B cell (primary cell): ENCODE measurements around the gene VPS33B. TPM values are rescaled to one million over a fixed set of nuclear protein-coding genes. Genes with fewer than 3 reads are reported as not detected.

ENCODE experiments used
- ATAC-seq: fragments of 200-7000 bp; cut with Tn5 transposase; one replicate; pipeline ENCODE4 v1.10.0; 2021; ENCODE audit warnings: low read depth, mild to moderate bottlenecking, moderate number of reproducible peaks, moderate library complexity
- CTCF ChIA-PET: fragments of 350-600 bp; sonication (Branson Sonifier 250); formaldehyde crosslinking; loops from one replicate; lab custom pipeline; 2021; ENCODE audit warnings: antibody characterized with exemption, inconsistent platforms; lab: Charles Lee
- POLR2A ChIA-PET: fragments of 350-600 bp; sonication (Branson Sonifier 250); formaldehyde crosslinking; loops from one replicate; lab custom pipeline; 2021; ENCODE audit warnings: antibody characterized with exemption; lab: Charles Lee
- DNase-seq: peaks from one replicate; pipeline ENCODE4 v3.0.0; 2013
- H2AFZ ChIP-seq: 2 replicates; pipeline ENCODE4 v1.6.1; 2012; ENCODE audit warnings: mild to moderate bottlenecking, low read depth, low read length; ENCODE audit not compliant: insufficient read depth, poor library complexity, severe bottlenecking
- H3K27ac ChIP-seq, 2 donors: 1 replicate in 1 of 2; 2 replicates in 1 of 2; pipeline ENCODE4 v1.5.1; 2012 to 2013; ENCODE audit warnings: low read length in 2 of 2, mild to moderate bottlenecking in 2 of 2, moderate library complexity in 1 of 2
- H3K27me3 ChIP-seq, 4 experiments: fragments of 200-600 bp in 1 of 4; sonication (generic) in 1 of 4; replicated peaks in 1 of 4; 1 replicate in 2 of 4; 2 replicates in 2 of 4; pipeline versions ENCODE4 v1.6.1 to v1.7.0; 2013 to 2016; ENCODE audit warnings: low read length in 3 of 4, mild to moderate bottlenecking in 2 of 4, mixed read lengths in 1 of 4, moderate library complexity in 1 of 4; ENCODE audit not compliant: insufficient read depth in 4 of 4, control insufficient read depth in 3 of 4; ENCODE audit errors: control extremely low read depth in 1 of 4
- H3K36me3 ChIP-seq, 2 experiments: replicated peaks in 1 of 2; 1 replicate in 1 of 2; 2 replicates in 1 of 2; pipeline versions ENCODE4 v1.6.1 to v1.7.1; 2013; ENCODE audit warnings: low read length in 1 of 2; ENCODE audit not compliant: insufficient read depth in 2 of 2, control insufficient read depth in 1 of 2; ENCODE audit errors: control extremely low read depth in 1 of 2, extremely low read depth in 1 of 2
- H3K4me1 ChIP-seq, 2 donors: fragments of 200-600 bp in 1 of 2; sonication (generic) in 1 of 2; 1 replicate in 1 of 2; 2 replicates in 1 of 2; pipeline versions ENCODE4 v1.5.1 to v1.6.1; 2013 to 2017; ENCODE audit warnings: low read length in 2 of 2; ENCODE audit not compliant: control insufficient read depth in 2 of 2, insufficient read depth in 2 of 2
- H3K4me2 ChIP-seq: replicated peaks from 2 replicates; pipeline ENCODE3; 2012; ENCODE audit warnings: mild to moderate bottlenecking, low read depth, low read length; ENCODE audit not compliant: poor library complexity, severe bottlenecking
- H3K4me3 ChIP-seq, 5 experiments: fragments of 200-600 bp in 1 of 5; sonication (generic) in 1 of 5; 1 replicate in 3 of 5; 2 replicates in 2 of 5; pipeline versions ENCODE4 v1.5.1 to v1.7.0; 2011 to 2016; ENCODE audit warnings: low read length in 4 of 5, mild to moderate bottlenecking in 4 of 5, low read depth in 2 of 5, control low read depth in 1 of 5, moderate library complexity in 1 of 5; ENCODE audit not compliant: insufficient read depth in 1 of 5; ENCODE audit errors: control extremely low read depth in 1 of 5, extremely low read depth in 1 of 5
- H3K79me2 ChIP-seq: fragments of 200-600 bp; sonication (generic); one replicate; pipeline ENCODE4 v1.6.0; 2016; ENCODE audit warnings: low read length; ENCODE audit not compliant: control insufficient read depth, insufficient read depth
- H3K9ac ChIP-seq: fragments of 200-600 bp; sonication (generic); 2 replicates; pipeline ENCODE4 v1.6.1; 2017; ENCODE audit warnings: mild to moderate bottlenecking, low read length, moderate library complexity
- H3K9me3 ChIP-seq, 3 donors: one replicate each; pipeline versions ENCODE4 v1.6.1 to v1.7.1; 2013; ENCODE audit warnings: low read length in 2 of 3; ENCODE audit not compliant: control insufficient read depth in 2 of 3, insufficient read depth in 1 of 3; ENCODE audit errors: control extremely low read depth in 1 of 3
- H4K20me1 ChIP-seq: 2 replicates; pipeline ENCODE4 v1.6.0; 2012; ENCODE audit warnings: mild to moderate bottlenecking, low read length; ENCODE audit not compliant: insufficient read depth, control insufficient read depth, poor library complexity, severe bottlenecking
- H3K27ac Mint-ChIP-seq: one replicate; pipeline ENCODE4 v1.8.0; 2021; ENCODE audit warnings: mixed read lengths
- H3K27me3 Mint-ChIP-seq: one replicate; pipeline ENCODE4 v1.8.0; 2021; ENCODE audit warnings: mixed read lengths
- H3K4me1 Mint-ChIP-seq: one replicate; pipeline ENCODE4 v1.8.0; 2021; ENCODE audit warnings: mixed read lengths
- H3K4me3 Mint-ChIP-seq: one replicate; pipeline ENCODE4 v1.8.0; 2021; ENCODE audit warnings: mixed read lengths
- H3K9me3 Mint-ChIP-seq: one replicate; pipeline ENCODE4 v1.8.0; 2022; ENCODE audit warnings: mixed read lengths; ENCODE audit not compliant: insufficient read depth
- EZH2 ChIP-seq: IDR thresholded peaks from 2 replicates; pipeline ENCODE4 v1.6.1; 2012; ENCODE audit warnings: borderline replicate concordance, low read depth, mild to moderate bottlenecking, moderate library complexity, low read length; ENCODE audit not compliant: insufficient read depth, poor library complexity, severe bottlenecking
- WGBS: methylation state at CpG from one replicate; pipeline ENCODE4 v1.1.5; 2013; ENCODE audit warnings: missing lambda C conversion rate; ENCODE audit not compliant: insufficient coverage; 5-methylcytosine and 5-hydroxymethylcytosine counted together
- intact Hi-C: fragments of 100-400 bp; cut with micrococcal nuclease; formaldehyde crosslinking; loops from one replicate; pipeline ENCODE4 v1.10.0; 2022
- polyA plus RNA-seq: library from polyadenylated mRNA; depleted of rRNA; stranded (reverse); fragments of >200 nt; gene quantifications from 2 replicates; pipeline ENCODE4 v1.2.3, GENCODE V29; 2012
- total RNA-seq, 2 donors: library from RNA; stranded (reverse); fragments of 120-200 nt in 1 of 2; gene quantifications; 1 replicate in 1 of 2; 2 replicates in 1 of 2; pipeline versions ENCODE4 v1.2.3 to v1.2.4, GENCODE V29; 2013 to 2022
- TF ChIP-seq, protein P1 (sequence below): fragments of 200-600 bp; IDR thresholded peaks from one replicate; pipeline ENCODE4 v1.8.0; 2022; ENCODE audit warnings: antibody characterized with exemption, mild to moderate bottlenecking

The VPS33B gene
- total and polyA plus RNA-seq, 2 donors (not counting 1 experiment from before 2014, with no cell fraction given): 17.4 to 30.0 TPM

DNA sequence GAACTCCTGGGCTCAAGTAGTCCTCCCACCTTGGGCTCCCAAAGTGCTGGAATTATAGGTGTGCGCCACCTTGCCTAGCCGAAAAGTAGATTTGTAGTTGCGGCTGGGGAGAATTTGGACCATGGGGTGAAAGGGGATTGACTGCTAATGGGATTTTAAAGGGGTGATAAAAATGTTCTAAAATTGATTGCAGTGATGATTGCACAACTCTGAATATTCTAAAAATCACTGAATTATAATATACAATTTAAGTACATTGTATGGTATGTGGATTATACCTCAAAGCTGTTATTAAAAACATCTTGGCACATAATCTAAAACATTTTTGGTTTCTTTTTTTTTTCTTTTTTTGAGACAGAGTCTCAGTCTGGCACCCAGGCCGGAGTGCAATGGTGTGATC, 31.9 kb downstream of the VPS33B start:
- H3K27me3 Mint-ChIP-seq: no peaks in the 10 kb centered on the region
- Histone ChIP-seq H3K79me2 (peaks cover 53% of the 10 kb centered on the region), H3K4me1 (peaks cover 18 to 42% of the 10 kb centered on the region in 2 donors), H3K36me3 (no peaks in the 10 kb centered on the region), H3K4me2 (no peak overlapping the region), H3K9me3 (no peaks in the 10 kb centered on the region), H3K9ac (no peak overlapping the region), H3K27ac (no peak overlapping the region), H3K27me3 (no peaks in the 10 kb centered on the region), H4K20me1 (no peaks in the 10 kb centered on the region), H3K4me3 (no peak overlapping the region), H2AFZ (no peak overlapping the region)
- no peak overlapping the region for H3K27ac Mint-ChIP-seq
- H3K9me3 Mint-ChIP-seq: no peaks in the 10 kb centered on the region
- intact Hi-C loops: no loop called here
- POLR2A ChIA-PET: no interaction called here
- peaks cover 42% of the 10 kb centered on the region for H3K4me1 Mint-ChIP-seq
- H3K4me3 Mint-ChIP-seq: no peak overlapping the region
- CTCF ChIA-PET: no interaction called here
- WGBS: 100% methylated on average over 3 of the region's 4 CpGs
- no peak for TF ChIP-seq EZH2
- TF ChIP-seq, protein P1, sequence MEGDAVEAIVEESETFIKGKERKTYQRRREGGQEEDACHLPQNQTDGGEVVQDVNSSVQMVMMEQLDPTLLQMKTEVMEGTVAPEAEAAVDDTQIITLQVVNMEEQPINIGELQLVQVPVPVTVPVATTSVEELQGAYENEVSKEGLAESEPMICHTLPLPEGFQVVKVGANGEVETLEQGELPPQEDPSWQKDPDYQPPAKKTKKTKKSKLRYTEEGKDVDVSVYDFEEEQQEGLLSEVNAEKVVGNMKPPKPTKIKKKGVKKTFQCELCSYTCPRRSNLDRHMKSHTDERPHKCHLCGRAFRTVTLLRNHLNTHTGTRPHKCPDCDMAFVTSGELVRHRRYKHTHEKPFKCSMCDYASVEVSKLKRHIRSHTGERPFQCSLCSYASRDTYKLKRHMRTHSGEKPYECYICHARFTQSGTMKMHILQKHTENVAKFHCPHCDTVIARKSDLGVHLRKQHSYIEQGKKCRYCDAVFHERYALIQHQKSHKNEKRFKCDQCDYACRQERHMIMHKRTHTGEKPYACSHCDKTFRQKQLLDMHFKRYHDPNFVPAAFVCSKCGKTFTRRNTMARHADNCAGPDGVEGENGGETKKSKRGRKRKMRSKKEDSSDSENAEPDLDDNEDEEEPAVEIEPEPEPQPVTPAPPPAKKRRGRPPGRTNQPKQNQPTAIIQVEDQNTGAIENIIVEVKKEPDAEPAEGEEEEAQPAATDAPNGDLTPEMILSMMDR: no peak
- ATAC-seq (no peak), DNase-seq (no peak)

DNA sequence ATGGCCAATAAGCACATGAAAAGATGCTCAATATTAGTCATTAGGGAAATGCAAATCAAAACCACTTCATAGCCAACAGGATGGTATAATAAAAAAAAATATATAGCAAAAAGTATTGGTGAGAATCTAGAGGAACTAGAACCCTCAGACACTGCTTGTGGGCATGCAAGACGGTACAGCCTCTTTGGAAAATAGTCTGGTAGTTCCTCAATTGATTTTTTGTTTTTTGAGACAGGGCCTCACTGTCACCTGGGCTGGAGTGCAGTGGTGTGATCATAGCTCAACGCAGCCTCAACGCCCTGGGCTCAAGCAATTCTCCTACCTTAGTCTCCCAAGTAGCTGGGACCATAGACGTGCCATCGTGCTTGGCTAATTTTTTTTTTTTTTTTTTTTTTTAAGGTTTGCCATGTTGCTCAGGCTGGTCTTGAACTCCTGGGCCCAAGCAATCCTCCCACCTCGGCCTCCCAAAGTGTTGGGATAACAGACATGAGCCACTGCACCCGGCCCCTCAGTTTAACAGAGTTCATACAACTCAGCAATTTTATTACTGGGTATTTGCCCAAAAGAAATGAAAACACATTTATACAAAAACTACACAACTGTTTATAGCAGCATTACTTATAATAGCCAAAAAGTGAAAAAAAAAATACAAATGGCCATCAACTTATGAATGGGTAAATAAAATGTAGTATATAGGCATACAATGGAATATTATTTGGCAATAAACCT, 33.2 kb downstream of the VPS33B start:
- CTCF ChIA-PET: interaction anchor here (0.7 to 0.8 kb wide), 2 partner anchors 57 to 926 kb away, joined by 3 read pairs; partner anchors contain the start of gene HDDC3
- WGBS: 50% methylated on average over 2 of the region's 7 CpGs

More for the DNA sequence above, 33.2 kb downstream of the VPS33B start:
- Histone ChIP-seq H3K4me3 (no peak overlapping the region), H2AFZ (no peak overlapping the region), H3K27me3 (no peaks in the 10 kb centered on the region), H3K79me2 (peaks cover 53% of the 10 kb centered on the region), H3K36me3 (no peaks in the 10 kb centered on the region), H3K27ac (no peak overlapping the region), H3K4me2 (peak overlapping the region; percentile 13), H3K9me3 (no peaks in the 10 kb centered on the region), H3K9ac (no peak overlapping the region), H4K20me1 (no peaks in the 10 kb centered on the region), H3K4me1 (peaks cover 15 to 36% of the 10 kb centered on the region in 2 donors)
- Mint-ChIP-seq H3K27ac (peak overlapping the region; percentile 41), H3K4me3 (no peak overlapping the region), H3K27me3 (no peaks in the 10 kb centered on the region), H3K9me3 (no peaks in the 10 kb centered on the region), H3K4me1 (peaks cover 33% of the 10 kb centered on the region)
- ATAC-seq (peak; percentile 56), DNase-seq (peak; percentile 32)
- TF ChIP-seq EZH2: no peak
- TF ChIP-seq, protein P1: no peak
- intact Hi-C loops: no loop called here
- POLR2A ChIA-PET: no interaction called here
